Measurements from ENCODE around the gene NEBL.

Gene NEBL

GRCh38 chr10:20920061-20920460 is 22.9 kb upstream of the NEBL start:
- no peak for TF ChIP-seq CTCF (IDR thresholded peaks at IDR 0.05; ENCODE audit: low read depth, low read length, missing control alignments)
- no peak for DNase-seq (ENCODE audit: low read depth)
- H3K4me3 ChIP-seq (ENCODE audit: low read depth, low read length), result no peak overlapping the region

GRCh38 chr10:20919481-20919880 is 22.4 kb upstream of the NEBL start:
- no peak for DNase-seq (ENCODE audit: low read depth)
- TF ChIP-seq CTCF (IDR thresholded peaks at IDR 0.05; ENCODE audit: low read depth, low read length, missing control alignments), result no peak
- no peak overlapping the region for H3K4me3 ChIP-seq (ENCODE audit: low read depth, low read length)

- no peak for TF ChIP-seq CTCF (IDR thresholded peaks at IDR 0.05; ENCODE audit: low read depth, low read length, missing control alignments)
- H3K4me3 ChIP-seq (ENCODE audit: low read depth, low read length), result no peak overlapping the region
- no peak for DNase-seq (ENCODE audit: low read depth)
These were observed 19.9 kb upstream of the NEBL start for GRCh38 chr10:20916976-20917375.

GRCh38 chr10:20912969-20913368 is 15.9 kb upstream of the NEBL start:
- H3K4me3 ChIP-seq (ENCODE audit: low read depth, low read length), result no peak overlapping the region
- DNase-seq (ENCODE audit: low read depth), result no peak
- no peak for TF ChIP-seq CTCF (IDR thresholded peaks at IDR 0.05; ENCODE audit: low read depth, low read length, missing control alignments)

GRCh38 chr10:20911626-20912025 is 14.5 kb upstream of the NEBL start:
- DNase-seq (ENCODE audit: low read depth), result no peak
- no peak for TF ChIP-seq CTCF (IDR thresholded peaks at IDR 0.05; ENCODE audit: low read depth, low read length, missing control alignments)
- no peak overlapping the region for H3K4me3 ChIP-seq (ENCODE audit: low read depth, low read length)

- DNase-seq (ENCODE audit: low read depth), result no peak
- no peak overlapping the region for H3K4me3 ChIP-seq (ENCODE audit: low read depth, low read length)
- no peak for TF ChIP-seq CTCF (IDR thresholded peaks at IDR 0.05; ENCODE audit: low read depth, low read length, missing control alignments)
These were observed 12.7 kb upstream of the NEBL start for GRCh38 chr10:20909801-20910200.

GRCh38 chr10:20908391-20908790 is 11.3 kb upstream of the NEBL start:
- no peak for DNase-seq (ENCODE audit: low read depth)
- no peak for TF ChIP-seq CTCF (IDR thresholded peaks at IDR 0.05; ENCODE audit: low read depth, low read length, missing control alignments)
- H3K4me3 ChIP-seq (ENCODE audit: low read depth, low read length), result no peak overlapping the region

Measured in GM12864 (cell line).